SU-DHL-6 (cell line): Measurements from ENCODE around the gene CR2.

Source experiments
- H2AFZ ChIP-seq: fragments of 200-600 bp; sonication (generic); 2 replicates; pipeline ENCODE4 v1.6.1; 2014; ENCODE audit warnings: low read depth, mild to moderate bottlenecking, moderate library complexity, mixed read lengths, antibody characterized with exemption, low read length; ENCODE audit not compliant: severe bottlenecking
- H3F3A ChIP-seq: fragments of 200-600 bp; shearing (Covaris generic); 2 replicates; pipeline ENCODE4 v1.6.0; 2016; ENCODE audit warnings: antibody characterized with exemption, mild to moderate bottlenecking; ENCODE audit not compliant: insufficient read depth
- H3K27ac ChIP-seq: fragments of 200-600 bp; sonication (generic); 2 replicates; pipeline ENCODE4 v1.5.1; 2016; ENCODE audit warnings: low read depth, mild to moderate bottlenecking, low read length, moderate library complexity, mixed read lengths
- H3K27me3 ChIP-seq: fragments of 200-600 bp; sonication (generic), shearing (Covaris generic); 2 replicates; pipeline ENCODE4 v1.6.0; 2014; ENCODE audit warnings: mild to moderate bottlenecking, low read length
- H3K36me3 ChIP-seq: fragments of 200-600 bp; sonication (generic); 2 replicates; pipeline ENCODE4 v1.6.1; 2014; ENCODE audit warnings: mild to moderate bottlenecking, low read length, mixed read lengths
- H3K4me2 ChIP-seq: fragments of 300-600, 200-600 bp; shearing (Covaris generic), sonication (generic); 2 replicates; pipeline ENCODE4 v1.6.0; 2014; ENCODE audit warnings: low read length, low read depth, mild to moderate bottlenecking; ENCODE audit not compliant: poor library complexity, severe bottlenecking
- H3K4me3 ChIP-seq: fragments of 200-600 bp; sonication (generic); 2 replicates; pipeline ENCODE4 v1.5.1; 2014; ENCODE audit warnings: antibody characterized with exemption, low read length, mild to moderate bottlenecking, mixed read lengths; ENCODE audit not compliant: insufficient read depth, poor library complexity, severe bottlenecking
- H3K79me2 ChIP-seq: fragments of 200-600 bp; sonication (generic); 2 replicates; pipeline ENCODE4 v1.6.1; 2014; ENCODE audit warnings: mild to moderate bottlenecking, low read length, moderate library complexity; ENCODE audit not compliant: insufficient read depth
- H3K9ac ChIP-seq: fragments of 200-600 bp; sonication (generic); 2 replicates; pipeline ENCODE4 v1.7.0; 2014; ENCODE audit warnings: mild to moderate bottlenecking, low read length
- H3K9me2 ChIP-seq: fragments of 200-600 bp; sonication (generic); replicated peaks from 2 replicates; pipeline ENCODE4 v1.6.1; 2014; ENCODE audit warnings: low read length; ENCODE audit not compliant: insufficient read depth
- H3K9me3 ChIP-seq: fragments of 200-600 bp; sonication (generic); 2 replicates; pipeline ENCODE4 v1.6.1; 2014; ENCODE audit warnings: low read length, mixed read lengths; ENCODE audit not compliant: insufficient read depth
- H4K20me1 ChIP-seq: fragments of 200-600 bp; sonication (generic); 2 replicates; pipeline ENCODE4 v1.6.1; 2014; ENCODE audit warnings: low read depth, mild to moderate bottlenecking, antibody characterized with exemption, low read length, moderate library complexity, mixed read lengths
- EZH2phosphoT487 ChIP-seq: fragments of 200-600 bp; sonication (generic), shearing (Covaris generic); conservative IDR thresholded peaks from 2 replicates; pipeline ENCODE4 v1.6.1; 2018; ENCODE audit warnings: mild to moderate bottlenecking, antibody characterized with exemption, low read length, moderate library complexity, mixed read lengths
- TF ChIP-seq, protein P1 (sequence below): fragments of 200-600 bp; sonication (generic); IDR thresholded peaks from one replicate; pipeline ENCODE4 v1.5.1; 2017; ENCODE audit warnings: antibody characterized with exemption, mild to moderate bottlenecking, low read length, moderate library complexity; ENCODE audit not compliant: insufficient read depth, poor library complexity, severe bottlenecking

CR2 gene

DNA sequence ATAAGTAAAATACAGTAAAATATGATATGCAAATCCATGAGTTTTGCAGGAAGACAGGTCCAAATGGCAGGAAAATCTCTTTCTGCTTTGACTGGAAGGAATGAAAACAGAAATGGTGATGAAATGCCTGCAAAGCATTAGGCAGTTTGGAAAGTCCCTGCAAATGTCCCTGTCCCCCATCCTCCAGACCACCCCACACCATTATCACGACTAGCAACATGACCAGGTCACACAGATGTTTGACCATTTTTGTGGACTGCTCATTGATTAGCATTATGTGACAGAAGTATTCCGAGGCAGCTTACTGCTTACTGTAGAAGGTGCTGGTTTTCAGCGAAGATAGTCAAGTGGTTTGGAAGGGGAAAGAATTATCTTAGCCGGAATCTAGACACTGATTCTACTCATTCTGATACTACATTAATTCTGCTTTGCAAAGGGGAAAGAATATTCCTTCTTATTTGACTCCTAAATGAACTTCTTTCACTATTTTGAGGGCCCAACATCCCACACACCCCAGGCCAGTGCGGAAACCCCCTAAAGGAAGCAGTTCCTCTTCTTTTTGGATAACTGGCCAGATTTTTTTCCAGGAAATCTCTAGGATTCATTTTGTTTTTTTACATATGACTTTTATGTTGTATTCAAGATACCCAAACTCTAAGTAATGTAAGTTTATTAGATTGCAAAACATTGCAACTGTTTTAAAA is 9.5 kb upstream of the CR2 start:
- H3K36me3 ChIP-seq: no peaks in the 10 kb centered on the region
- no peak overlapping the region for H3K9ac ChIP-seq
- H3F3A ChIP-seq: no peaks in the 10 kb centered on the region
- no peaks in the 10 kb centered on the region for H3K79me2 ChIP-seq
- no peak overlapping the region for H3K27ac ChIP-seq
- no peak overlapping the region for H3K4me2 ChIP-seq
- TF ChIP-seq EZH2phosphoT487: no peak
- TF ChIP-seq, protein P1, sequence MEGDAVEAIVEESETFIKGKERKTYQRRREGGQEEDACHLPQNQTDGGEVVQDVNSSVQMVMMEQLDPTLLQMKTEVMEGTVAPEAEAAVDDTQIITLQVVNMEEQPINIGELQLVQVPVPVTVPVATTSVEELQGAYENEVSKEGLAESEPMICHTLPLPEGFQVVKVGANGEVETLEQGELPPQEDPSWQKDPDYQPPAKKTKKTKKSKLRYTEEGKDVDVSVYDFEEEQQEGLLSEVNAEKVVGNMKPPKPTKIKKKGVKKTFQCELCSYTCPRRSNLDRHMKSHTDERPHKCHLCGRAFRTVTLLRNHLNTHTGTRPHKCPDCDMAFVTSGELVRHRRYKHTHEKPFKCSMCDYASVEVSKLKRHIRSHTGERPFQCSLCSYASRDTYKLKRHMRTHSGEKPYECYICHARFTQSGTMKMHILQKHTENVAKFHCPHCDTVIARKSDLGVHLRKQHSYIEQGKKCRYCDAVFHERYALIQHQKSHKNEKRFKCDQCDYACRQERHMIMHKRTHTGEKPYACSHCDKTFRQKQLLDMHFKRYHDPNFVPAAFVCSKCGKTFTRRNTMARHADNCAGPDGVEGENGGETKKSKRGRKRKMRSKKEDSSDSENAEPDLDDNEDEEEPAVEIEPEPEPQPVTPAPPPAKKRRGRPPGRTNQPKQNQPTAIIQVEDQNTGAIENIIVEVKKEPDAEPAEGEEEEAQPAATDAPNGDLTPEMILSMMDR: no peak
- H3K4me3 ChIP-seq: no peak overlapping the region
- no peaks in the 10 kb centered on the region for H3K9me2 ChIP-seq
- no peak overlapping the region for H2AFZ ChIP-seq
- H4K20me1 ChIP-seq: no peaks in the 10 kb centered on the region
- no peaks in the 10 kb centered on the region for H3K27me3 ChIP-seq
- H3K9me3 ChIP-seq: no peaks in the 10 kb centered on the region

DNA sequence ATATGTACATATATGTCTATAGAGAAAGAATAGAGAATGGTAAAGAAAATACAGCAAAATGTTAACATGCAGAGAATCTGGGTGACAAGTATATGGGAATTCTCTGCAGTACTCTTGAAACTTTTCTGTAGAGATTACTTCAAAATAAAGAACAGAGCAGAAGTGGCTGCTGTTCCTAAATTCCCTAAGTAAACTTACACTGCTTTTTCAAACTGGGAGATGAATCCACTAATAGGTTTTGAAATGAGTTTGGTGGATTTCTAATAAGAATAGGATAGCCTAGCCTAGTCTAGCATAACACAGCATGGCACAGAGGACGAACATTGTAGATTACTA is 450 bp upstream of the CR2 start:
- Histone ChIP-seq H3K9me2 (no peaks in the 10 kb centered on the region), H3K4me2 (peak overlapping the region; percentile 61), H3K36me3 (no peaks in the 10 kb centered on the region), H3K27me3 (no peaks in the 10 kb centered on the region), H3K79me2 (no peaks in the 10 kb centered on the region), H3K27ac (no peak overlapping the region), H3K9ac (no peak overlapping the region), H3K9me3 (no peaks in the 10 kb centered on the region), H3F3A (no peaks in the 10 kb centered on the region), H3K4me3 (no peak overlapping the region), H4K20me1 (no peaks in the 10 kb centered on the region), H2AFZ (no peak overlapping the region)
- TF ChIP-seq, protein P1: no peak
- TF ChIP-seq EZH2phosphoT487: no peak

DNA sequence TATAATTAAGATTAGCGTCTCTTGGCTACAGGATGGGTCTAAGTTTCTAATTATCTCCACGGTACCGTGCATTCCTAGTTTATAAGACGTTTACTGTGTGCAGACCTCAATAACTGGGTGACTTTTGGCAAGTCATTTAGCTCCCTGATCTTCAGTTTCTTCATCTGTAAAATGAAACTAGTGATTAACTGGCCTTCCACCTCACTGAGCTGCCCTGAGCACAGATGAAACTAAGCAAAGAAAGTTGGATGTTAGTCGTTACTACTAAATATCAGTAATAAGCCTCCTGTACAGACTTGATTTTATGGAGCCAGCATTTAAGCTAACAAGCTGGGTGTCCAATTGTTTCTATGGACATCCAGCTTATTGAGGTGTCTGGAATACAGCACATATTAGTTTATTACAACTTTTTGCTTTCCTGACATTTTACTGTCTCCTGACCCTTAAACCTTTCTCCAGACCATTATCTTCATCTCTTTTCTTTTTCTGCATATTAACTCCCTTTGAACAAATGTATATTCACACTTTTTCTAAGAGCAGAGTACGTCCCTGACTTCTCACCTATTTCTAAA is 1.1 kb downstream of the CR2 start:
- H3K4me2 ChIP-seq: peak overlapping the region; percentile 61
- H3K4me3 ChIP-seq: no peak overlapping the region
- no peaks in the 10 kb centered on the region for H4K20me1 ChIP-seq
- H3K27me3 ChIP-seq: no peaks in the 10 kb centered on the region
- H3K9me3 ChIP-seq: no peaks in the 10 kb centered on the region
- no peak overlapping the region for H3K9ac ChIP-seq
- H3K36me3 ChIP-seq: no peaks in the 10 kb centered on the region
- TF ChIP-seq EZH2phosphoT487: no peak
- TF ChIP-seq, protein P1: no peak
- no peak overlapping the region for H2AFZ ChIP-seq
- no peaks in the 10 kb centered on the region for H3F3A ChIP-seq
- H3K27ac ChIP-seq: no peak overlapping the region
- H3K79me2 ChIP-seq: no peaks in the 10 kb centered on the region
- H3K9me2 ChIP-seq: no peaks in the 10 kb centered on the region
